ENCODE measurements around the gene RFX6.

- TF ChIP-seq POLR2AphosphoS5 (IDR thresholded peaks at IDR 0.05; ENCODE audit: borderline replicate concordance, low read depth, low read length) (no peak), EZH2 (IDR thresholded peaks at IDR 0.05) (no peak)
These were observed 17.6 kb downstream of the RFX6 start for GRCh38 chr6:116894669-116895068.
